PC-3 (cell line): Measurements from ENCODE around the gene MYEOV. TPM values are rescaled to one million over a fixed set of nuclear protein-coding genes. Genes with fewer than 3 reads are reported as not detected.

Source experiments
- ATAC-seq: fragments of 200-7000 bp; cut with Tn5 transposase; 2 replicates; pipeline ENCODE4 v1.9.1; 2020; ENCODE audit warnings: mild to moderate bottlenecking, moderate library complexity
- BruUV-seq: library from RNA; stranded (reverse); fragments of 400-500 nt; replicated peaks from 2 replicates; lab custom pipeline; 2021; lab: Mats Ljungman, UMichigan
- CTCF ChIA-PET: fragments of 300-600 bp; sonication (Branson Sonifier 250); formaldehyde crosslinking; loops from one replicate; lab custom pipeline; 2022; ENCODE audit warnings: antibody characterized with exemption; lab: Charles Lee
- POLR2A ChIA-PET: fragments of 300-600 bp; sonication (Branson Sonifier 250); formaldehyde crosslinking; loops from one replicate; lab custom pipeline; 2022; ENCODE audit warnings: antibody characterized with exemption; ENCODE audit not compliant: unreplicated experiment; lab: Charles Lee
- DNase-seq: peaks from one replicate; pipeline ENCODE4 v3.0.0-alpha.2; 2015
- H2AFZ ChIP-seq: fragments of 300-600 bp; sonication (generic); 2 replicates; pipeline ENCODE4 v1.6.0; 2016; ENCODE audit warnings: antibody characterized with exemption, low read length
- H3F3A ChIP-seq: fragments of 300-600 bp; sonication (generic); one replicate; pipeline ENCODE4 v1.6.0; 2017; ENCODE audit warnings: antibody characterized with exemption, low read length, control low read depth, mild to moderate bottlenecking; ENCODE audit not compliant: unreplicated experiment
- H3K27ac ChIP-seq: fragments of 300-600 bp; sonication (generic); 2 replicates; pipeline ENCODE4 v1.5.1; 2016; ENCODE audit warnings: mild to moderate bottlenecking, low read length
- H3K27me3 ChIP-seq: fragments of 300-600 bp; sonication (generic); 2 replicates; pipeline ENCODE4 v1.6.1; 2016; ENCODE audit warnings: low read length, mixed read lengths
- H3K36me3 ChIP-seq: fragments of 300-600 bp; sonication (generic); 2 replicates; pipeline ENCODE4 v1.6.1; 2016; ENCODE audit warnings: low read depth, mixed run types, low read length, mixed read lengths
- H3K4me1 ChIP-seq: fragments of 300-600 bp; sonication (generic); 2 replicates; pipeline ENCODE4 v1.5.1; 2016; ENCODE audit warnings: low read length; ENCODE audit not compliant: insufficient read depth
- H3K4me2 ChIP-seq: fragments of 300-600 bp; sonication (generic); 2 replicates; pipeline ENCODE4 v1.6.0; 2016; ENCODE audit warnings: low read length
- H3K4me3 ChIP-seq: fragments of 300-600 bp; sonication (generic); 2 replicates; pipeline ENCODE4 v1.5.1; 2016; ENCODE audit warnings: mild to moderate bottlenecking, low read length, mixed read lengths
- H3K79me2 ChIP-seq: fragments of 300-600 bp; sonication (generic); 2 replicates; pipeline ENCODE4 v1.6.1; 2017; ENCODE audit warnings: low read length, mixed read lengths
- H3K9ac ChIP-seq: fragments of 300-600 bp; sonication (generic); 2 replicates; pipeline ENCODE4 v1.6.0; 2016; ENCODE audit warnings: mild to moderate bottlenecking, low read length
- H3K9me2 ChIP-seq: fragments of 300-600 bp; sonication (generic); replicated peaks from 2 replicates; pipeline ENCODE4 v1.6.1; 2016; ENCODE audit warnings: mixed run types, low read length, mixed read lengths
- H3K9me3 ChIP-seq: fragments of 300-600 bp; sonication (generic); 2 replicates; pipeline ENCODE4 v1.6.1; 2016; ENCODE audit warnings: low read length, mixed read lengths
- H4K20me1 ChIP-seq: fragments of 300-600 bp; sonication (generic); 2 replicates; pipeline ENCODE4 v1.6.1; 2016; ENCODE audit warnings: low read length, mixed read lengths
- EZH2 ChIP-seq: fragments of 300-600 bp; sonication (generic); IDR thresholded peaks from one replicate; pipeline ENCODE4 v1.6.1; 2017; ENCODE audit warnings: antibody characterized with exemption, mild to moderate bottlenecking, low read length; ENCODE audit not compliant: unreplicated experiment
- EZH2phosphoT487 ChIP-seq: fragments of 300-600 bp; sonication (generic); IDR thresholded peaks from 2 replicates; pipeline ENCODE4 v1.6.1; 2018; ENCODE audit warnings: mild to moderate bottlenecking, antibody characterized with exemption, low read length, borderline replicate concordance
- intact Hi-C: fragments of 100-400 bp; cut with micrococcal nuclease; formaldehyde crosslinking; loops from 2 replicates; pipeline ENCODE4 v1.9.0; 2023
- total RNA-seq: library from RNA; depleted of rRNA; stranded (reverse); fragments of >200 nt; gene quantifications from 2 replicates; pipeline ENCODE4 v1.2.3, GENCODE V29; 2014
- TF ChIP-seq, protein P1 (sequence below): fragments of 300-600 bp; sonication (generic); conservative IDR thresholded peaks from 2 replicates; pipeline ENCODE4 v1.5.1; 2017; ENCODE audit warnings: antibody characterized with exemption, low read depth, mild to moderate bottlenecking, low read length

Gene MYEOV
- total RNA-seq, 1 experiment from 2014 or later = 59.0 TPM

GRCh38 chr11:69327741-69328191 is 33.8 kb downstream of the MYEOV start:
- no peaks in the 10 kb centered on the region for H4K20me1 ChIP-seq
- H3K9me2 ChIP-seq = no peaks in the 10 kb centered on the region
- intact Hi-C loops = no loop called here
- H3K27me3 ChIP-seq = no peaks in the 10 kb centered on the region
- ATAC-seq (no peak), DNase-seq (no peak)
- H3K9me3 ChIP-seq = no peaks in the 10 kb centered on the region
- no peak overlapping the region for H3K27ac ChIP-seq
- H3K4me2 ChIP-seq = no peak overlapping the region
- H3K36me3 ChIP-seq = no peaks in the 10 kb centered on the region
- no TSS peak for BruUV-seq
- TF ChIP-seq EZH2 = no peak
- TF ChIP-seq EZH2phosphoT487 = no peak
- TF ChIP-seq, protein P1, sequence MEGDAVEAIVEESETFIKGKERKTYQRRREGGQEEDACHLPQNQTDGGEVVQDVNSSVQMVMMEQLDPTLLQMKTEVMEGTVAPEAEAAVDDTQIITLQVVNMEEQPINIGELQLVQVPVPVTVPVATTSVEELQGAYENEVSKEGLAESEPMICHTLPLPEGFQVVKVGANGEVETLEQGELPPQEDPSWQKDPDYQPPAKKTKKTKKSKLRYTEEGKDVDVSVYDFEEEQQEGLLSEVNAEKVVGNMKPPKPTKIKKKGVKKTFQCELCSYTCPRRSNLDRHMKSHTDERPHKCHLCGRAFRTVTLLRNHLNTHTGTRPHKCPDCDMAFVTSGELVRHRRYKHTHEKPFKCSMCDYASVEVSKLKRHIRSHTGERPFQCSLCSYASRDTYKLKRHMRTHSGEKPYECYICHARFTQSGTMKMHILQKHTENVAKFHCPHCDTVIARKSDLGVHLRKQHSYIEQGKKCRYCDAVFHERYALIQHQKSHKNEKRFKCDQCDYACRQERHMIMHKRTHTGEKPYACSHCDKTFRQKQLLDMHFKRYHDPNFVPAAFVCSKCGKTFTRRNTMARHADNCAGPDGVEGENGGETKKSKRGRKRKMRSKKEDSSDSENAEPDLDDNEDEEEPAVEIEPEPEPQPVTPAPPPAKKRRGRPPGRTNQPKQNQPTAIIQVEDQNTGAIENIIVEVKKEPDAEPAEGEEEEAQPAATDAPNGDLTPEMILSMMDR = no peak
- H3K9ac ChIP-seq = no peak overlapping the region
- H3K4me1 ChIP-seq = peaks cover 10% of the 10 kb centered on the region; the same call in 1 of the 2 replicates
- H2AFZ ChIP-seq = no peak overlapping the region
- H3K4me3 ChIP-seq = no peak overlapping the region
- ChIA-PET CTCF (no interaction called here), POLR2A (no interaction called here)
- H3K79me2 ChIP-seq = peaks cover 83% of the 10 kb centered on the region
- H3F3A ChIP-seq = no peaks in the 10 kb centered on the region

- H3K9me2 ChIP-seq = no peaks in the 10 kb centered on the region
- H3K79me2 ChIP-seq = peaks cover 83% of the 10 kb centered on the region
- no peaks in the 10 kb centered on the region for H3K36me3 ChIP-seq
- no peak overlapping the region for H3K4me2 ChIP-seq
- no peak overlapping the region for H3K27ac ChIP-seq
- H4K20me1 ChIP-seq = no peaks in the 10 kb centered on the region
- H3F3A ChIP-seq = no peaks in the 10 kb centered on the region
- no peak overlapping the region for H3K9ac ChIP-seq
- BruUV-seq = no TSS peak
- TF ChIP-seq EZH2phosphoT487 = no peak
- TF ChIP-seq, protein P1 = no peak
- POLR2A ChIA-PET = no interaction called here
- H3K9me3 ChIP-seq = no peaks in the 10 kb centered on the region
- no peak overlapping the region for H2AFZ ChIP-seq
- H3K27me3 ChIP-seq = no peaks in the 10 kb centered on the region
- ATAC-seq (no peak), DNase-seq (no peak)
- no peak overlapping the region for H3K4me3 ChIP-seq
- intact Hi-C loops = no loop called here
- peaks cover 9% of the 10 kb centered on the region; the same call in 1 of the 2 replicates for H3K4me1 ChIP-seq
- CTCF ChIA-PET = no interaction called here
Observed at GRCh38 chr11:69328231-69328630, 34.3 kb downstream of the MYEOV start.

DNA sequence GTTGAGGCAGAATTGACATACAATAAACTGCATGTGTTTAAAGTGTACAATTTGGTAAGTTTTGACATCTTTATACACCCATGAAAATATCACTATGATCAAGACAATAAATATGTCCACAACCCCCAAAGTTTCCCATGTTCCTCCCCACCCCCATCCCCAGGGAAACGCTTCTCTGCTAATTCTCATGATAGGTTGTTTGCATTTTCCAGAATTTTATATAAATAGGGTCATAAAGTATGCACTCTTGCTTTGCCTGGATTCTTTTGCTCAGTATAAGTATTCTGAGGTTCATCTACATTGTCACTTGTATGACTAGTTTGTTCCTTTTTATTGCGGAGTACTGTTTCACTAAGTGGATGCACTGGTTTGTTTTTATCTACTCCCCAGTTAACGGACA is 35.6 kb downstream of the MYEOV start:
- no peak for TF ChIP-seq EZH2
- TF ChIP-seq, protein P1 = no peak
- no peak for TF ChIP-seq EZH2phosphoT487
- DNase-seq = no peak
- no peak overlapping the region for H3K27ac ChIP-seq

More for the DNA sequence above, 35.6 kb downstream of the MYEOV start:
- H3K4me1 ChIP-seq = peaks cover 9% of the 10 kb centered on the region; the same call in 1 of the 2 replicates
- no peaks in the 10 kb centered on the region for H3K9me3 ChIP-seq
- ChIA-PET POLR2A (interaction anchor here (0.6 kb wide), 1 partner anchor 109 kb away, joined by 3 read pairs; no protein-coding TSS in a partner anchor), CTCF (no interaction called here)
- no peaks in the 10 kb centered on the region for H3F3A ChIP-seq
- H4K20me1 ChIP-seq = no peaks in the 10 kb centered on the region
- intact Hi-C loops = no loop called here
- no peaks in the 10 kb centered on the region for H3K9me2 ChIP-seq
- peaks cover 83% of the 10 kb centered on the region for H3K79me2 ChIP-seq
- no peak overlapping the region for H3K9ac ChIP-seq
- BruUV-seq = no TSS peak
- no peaks in the 10 kb centered on the region for H3K27me3 ChIP-seq
- H2AFZ ChIP-seq = no peak overlapping the region
- ATAC-seq = no peak
- H3K4me2 ChIP-seq = no peak overlapping the region
- no peaks in the 10 kb centered on the region for H3K36me3 ChIP-seq
- H3K4me3 ChIP-seq = no peak overlapping the region
